Subcutaneous abdominal adipose tissue (tissue), 5 donors: ENCODE measurements around the gene SMG1.

Experiments used
- H3K27ac ChIP-seq: one replicate; pipeline ENCODE4 v1.7.0; 2013; ENCODE audit warnings: low read depth, mild to moderate bottlenecking, inconsistent platforms, low read length, moderate library complexity
- H3K27me3 ChIP-seq, 5 donors: one replicate each; pipeline ENCODE4 v1.7.0; 2013; ENCODE audit warnings: low read length in 5 of 5, inconsistent platforms in 1 of 5; ENCODE audit not compliant: control insufficient read depth in 5 of 5, insufficient read depth in 4 of 5
- H3K36me3 ChIP-seq, 5 donors: one replicate each; pipeline ENCODE4 v1.7.0; 2013; ENCODE audit warnings: low read length in 5 of 5; ENCODE audit not compliant: control insufficient read depth in 5 of 5, insufficient read depth in 5 of 5
- H3K4me1 ChIP-seq, 5 donors: one replicate each; pipeline ENCODE4 v1.7.0; 2013; ENCODE audit warnings: low read length in 5 of 5, mild to moderate bottlenecking in 3 of 5, moderate library complexity in 1 of 5; ENCODE audit not compliant: control insufficient read depth in 5 of 5, insufficient read depth in 5 of 5
- H3K4me3 ChIP-seq, 5 donors: one replicate each; pipeline ENCODE4 v1.7.0; 2013; ENCODE audit warnings: low read length in 5 of 5, low read depth in 1 of 5
- H3K9ac ChIP-seq, 5 donors: one replicate each; pipeline ENCODE4 v1.7.0; 2013; ENCODE audit warnings: low read length in 5 of 5, mild to moderate bottlenecking in 4 of 5, moderate library complexity in 3 of 5
- H3K9me3 ChIP-seq, 5 donors: one replicate each; pipeline ENCODE4 v1.7.0; 2013; ENCODE audit warnings: low read length in 5 of 5; ENCODE audit not compliant: control insufficient read depth in 5 of 5
- donor health status: healthy.
- donor health status: healthy.
- donor health status: healthy.
- donor health status: healthy.
- donor health status: healthy.

SMG1 gene

GRCh38 chr16:18803569-18804462 lies 122.4 kb downstream of the SMG1 start:
- Histone ChIP-seq H3K4me1 (peaks cover 0 to 41% (median 28%) of the 10 kb centered on the region in 5 donors), H3K27me3 (no peaks in the 10 kb centered on the region), H3K27ac (peak overlapping the region; percentile 28), H3K9me3 (no peaks in the 10 kb centered on the region), H3K36me3 (peaks cover 8 to 29% (median 11%) of the 10 kb centered on the region in 5 donors), H3K4me3 (no peak overlapping the region), H3K9ac (peak overlapping the region in 1 of 5 donors; percentile 1)

DNA sequence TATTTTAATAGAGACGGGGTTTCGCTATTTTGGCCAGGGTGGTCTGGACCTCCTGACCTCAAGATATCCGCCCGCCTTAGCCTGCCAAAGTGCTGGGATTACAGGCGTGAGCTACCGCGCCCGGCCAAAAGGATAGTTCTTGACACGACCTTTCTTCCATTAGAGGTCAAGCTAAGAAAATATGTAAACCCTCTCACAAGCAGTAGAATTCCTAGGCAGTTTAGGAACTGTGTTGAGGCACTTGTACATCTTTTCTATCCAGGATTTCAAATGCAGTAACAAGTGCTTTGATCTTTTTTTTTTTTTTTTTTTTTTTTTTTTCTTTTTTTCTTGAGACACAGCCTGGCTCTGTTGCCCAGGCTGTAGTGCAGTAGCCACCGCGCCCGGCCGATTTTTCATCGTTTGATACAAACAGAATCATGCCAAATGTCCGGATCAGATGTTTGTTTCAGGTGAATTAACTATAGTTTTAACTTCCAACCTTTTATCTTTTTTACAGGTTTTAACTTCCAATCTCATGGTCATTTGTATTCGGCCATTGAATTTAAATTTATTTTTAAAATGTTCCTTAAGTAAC lies 123.4 kb downstream of the SMG1 start:
- peaks cover 0 to 46% (median 35%) of the 10 kb centered on the region in 5 donors for H3K4me1 ChIP-seq
- H3K36me3 ChIP-seq = peaks cover 0 to 24% (median 7%) of the 10 kb centered on the region in 5 donors
- H3K9me3 ChIP-seq = no peaks in the 10 kb centered on the region
- no peak overlapping the region for H3K27ac ChIP-seq
- no peaks in the 10 kb centered on the region for H3K27me3 ChIP-seq
- H3K9ac ChIP-seq = no peak overlapping the region
- no peak overlapping the region for H3K4me3 ChIP-seq

DNA sequence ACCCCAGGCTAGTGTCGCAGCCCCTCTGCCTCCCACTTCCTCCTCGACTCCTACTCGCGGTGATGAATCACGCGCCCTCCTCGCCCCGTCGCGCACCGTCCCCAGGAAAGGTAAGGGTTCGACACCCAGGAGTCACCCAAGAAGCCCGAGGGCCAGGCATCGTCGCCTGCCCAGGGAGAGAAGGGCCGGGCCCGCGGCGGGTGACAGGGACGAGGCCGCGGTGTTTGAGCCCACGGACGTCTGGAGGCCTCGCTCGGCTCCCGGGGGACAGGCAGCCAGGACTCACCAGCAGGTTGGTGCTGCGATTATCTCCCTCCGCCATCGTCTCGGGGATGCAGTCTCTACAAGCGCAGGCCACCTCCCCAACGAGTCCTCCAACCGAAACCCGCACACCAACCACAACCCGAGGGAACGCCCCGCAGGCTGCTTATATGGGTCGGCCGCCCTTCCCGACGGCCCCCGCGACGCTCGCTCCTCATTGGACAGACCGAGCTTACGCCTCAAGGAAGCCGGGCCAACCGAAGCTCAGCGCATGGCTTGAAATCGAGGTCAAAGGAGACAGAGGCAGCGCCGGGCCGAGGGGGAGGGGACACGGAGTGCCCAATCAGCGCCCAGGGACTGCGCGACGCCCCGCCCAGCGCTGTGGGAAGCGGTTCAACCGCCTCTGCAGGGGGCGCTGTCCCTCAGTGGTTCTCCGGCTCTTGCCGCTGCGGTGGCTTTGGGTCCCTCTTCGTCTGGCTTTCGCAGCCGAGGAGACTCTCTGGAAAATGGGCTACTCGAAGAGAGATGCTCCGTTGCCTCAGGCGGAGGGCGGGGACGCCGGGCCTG lies 124.8 kb downstream of the SMG1 start, which contains the start of gene ARL6IP1:
Gene ARL6IP1, minus strand, starts transcription at position 405 of the 828 bp plus-strand sequence. Its CDS starts 83 bp downstream, at position 322.
- Histone ChIP-seq H3K27me3 (no peaks in the 10 kb centered on the region), H3K4me3 (peak within 1 kb of the TSS; percentile 75 to 98 (median 94)), H3K9ac (peak within 1 kb of the TSS; percentile 73 to 97 (median 91)), H3K27ac (peak within 1 kb of the TSS; percentile 85), H3K9me3 (no peaks in the 10 kb centered on the region), H3K4me1 (peaks cover 0 to 50% (median 35%) of the 10 kb centered on the region in 5 donors), H3K36me3 (peaks cover 3 to 22% (median 8%) of the 10 kb centered on the region in 5 donors)

DNA sequence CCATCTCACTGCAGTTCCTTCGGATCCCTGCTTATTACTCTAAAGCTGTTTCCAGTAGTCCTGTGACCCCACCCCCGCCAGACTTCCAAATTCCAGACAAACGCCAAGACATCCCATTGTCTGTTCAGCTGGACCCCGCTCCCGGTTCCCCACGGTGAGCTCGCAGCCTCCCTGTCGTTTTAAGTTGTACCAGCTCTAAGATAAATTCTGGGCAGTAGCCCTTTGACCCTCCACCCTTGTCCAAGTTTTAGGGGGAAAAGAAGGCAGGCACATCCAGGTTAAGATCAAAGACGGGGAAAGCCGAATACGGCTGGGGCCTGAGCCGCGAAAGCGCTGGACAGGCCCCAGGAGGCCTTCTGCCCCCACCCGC lies 125.4 kb downstream of the SMG1 start:
- no peaks in the 10 kb centered on the region for H3K27me3 ChIP-seq
- peaks cover 0 to 50% (median 35%) of the 10 kb centered on the region in 5 donors for H3K4me1 ChIP-seq
- H3K9ac ChIP-seq = peak overlapping the region; percentile 73 to 97 (median 91)
- H3K36me3 ChIP-seq = peaks cover 3 to 21% (median 13%) of the 10 kb centered on the region in 5 donors
- H3K4me3 ChIP-seq = peak overlapping the region; percentile 75 to 98 (median 94)
- H3K27ac ChIP-seq = peak overlapping the region; percentile 85
- H3K9me3 ChIP-seq = no peaks in the 10 kb centered on the region

DNA sequence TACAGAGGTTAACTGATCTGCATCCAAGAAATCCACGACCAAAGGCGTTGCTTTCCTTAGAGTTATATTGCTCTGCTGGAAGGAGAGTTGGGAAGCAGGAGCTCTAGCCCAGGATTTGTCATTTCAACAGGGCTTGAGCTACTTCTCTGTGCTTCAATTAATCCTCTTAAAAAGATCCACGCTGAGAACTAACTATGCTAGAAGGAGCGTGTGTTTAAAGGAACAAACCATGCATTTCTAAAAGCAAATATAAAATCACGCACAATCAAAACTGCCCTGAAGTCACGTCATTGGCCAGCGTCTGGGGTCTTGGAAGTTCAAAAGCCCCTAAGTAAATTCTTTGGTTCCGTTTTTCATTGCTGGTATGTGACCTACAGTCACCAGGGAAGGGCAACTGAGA lies 125.9 kb downstream of the SMG1 start:
- Histone ChIP-seq H3K4me3 (peak overlapping the region; percentile 75 to 98 (median 94)), H3K36me3 (peaks cover 7 to 23% (median 18%) of the 10 kb centered on the region in 5 donors), H3K9ac (peak overlapping the region; percentile 73 to 97 (median 91)), H3K9me3 (no peaks in the 10 kb centered on the region), H3K4me1 (peaks cover 0 to 50% (median 35%) of the 10 kb centered on the region in 5 donors), H3K27me3 (no peaks in the 10 kb centered on the region), H3K27ac (peak overlapping the region; percentile 85)

GRCh38 chr16:18799500-18799899 lies 126.7 kb downstream of the SMG1 start:
- Histone ChIP-seq H3K9ac (peak overlapping the region in 2 of 5 donors; percentile 90 to 97), H3K27ac (no peak overlapping the region), H3K9me3 (no peaks in the 10 kb centered on the region), H3K27me3 (no peaks in the 10 kb centered on the region), H3K4me3 (peak overlapping the region in 3 of 5 donors; percentile 85 to 95 (median 94)), H3K4me1 (peaks cover 0 to 46% (median 35%) of the 10 kb centered on the region in 5 donors), H3K36me3 (peaks cover 10 to 26% (median 24%) of the 10 kb centered on the region in 5 donors)

- Histone ChIP-seq H3K4me3 (no peak overlapping the region), H3K9ac (peak overlapping the region in 1 of 5 donors; percentile 16), H3K36me3 (peaks cover 24 to 40% (median 34%) of the 10 kb centered on the region in 5 donors), H3K27ac (no peak overlapping the region), H3K9me3 (no peaks in the 10 kb centered on the region), H3K4me1 (peaks cover 0 to 36% (median 30%) of the 10 kb centered on the region in 5 donors), H3K27me3 (no peaks in the 10 kb centered on the region)
Observed at GRCh38 chr16:18797746-18798145, 128.5 kb downstream of the SMG1 start.

DNA sequence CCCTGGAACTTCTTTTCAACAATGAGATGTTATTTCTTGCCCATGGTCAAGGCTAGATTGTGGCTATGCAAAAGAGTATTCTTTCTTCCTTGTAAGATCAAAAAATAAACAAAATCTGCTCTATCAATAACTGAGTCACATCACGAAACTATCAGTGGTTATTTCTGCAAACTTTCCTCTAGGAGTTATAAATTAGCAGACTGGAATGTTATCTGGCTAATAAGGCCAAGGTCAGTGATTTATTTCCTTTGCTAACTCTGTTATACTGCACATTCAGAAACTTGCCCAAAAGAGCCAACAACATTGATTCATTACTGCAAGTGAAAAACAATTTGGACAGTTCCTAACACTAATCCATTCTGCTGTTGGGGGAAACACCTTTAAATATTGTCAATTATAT lies 129.8 kb downstream of the SMG1 start:
- H3K27me3 ChIP-seq = no peaks in the 10 kb centered on the region
- no peak overlapping the region for H3K4me3 ChIP-seq
- peaks cover 27 to 46% (median 40%) of the 10 kb centered on the region in 5 donors for H3K36me3 ChIP-seq
- H3K9me3 ChIP-seq = no peaks in the 10 kb centered on the region
- peaks cover 0 to 36% (median 30%) of the 10 kb centered on the region in 5 donors for H3K4me1 ChIP-seq
- H3K9ac ChIP-seq = no peak overlapping the region
- no peak overlapping the region for H3K27ac ChIP-seq

DNA sequence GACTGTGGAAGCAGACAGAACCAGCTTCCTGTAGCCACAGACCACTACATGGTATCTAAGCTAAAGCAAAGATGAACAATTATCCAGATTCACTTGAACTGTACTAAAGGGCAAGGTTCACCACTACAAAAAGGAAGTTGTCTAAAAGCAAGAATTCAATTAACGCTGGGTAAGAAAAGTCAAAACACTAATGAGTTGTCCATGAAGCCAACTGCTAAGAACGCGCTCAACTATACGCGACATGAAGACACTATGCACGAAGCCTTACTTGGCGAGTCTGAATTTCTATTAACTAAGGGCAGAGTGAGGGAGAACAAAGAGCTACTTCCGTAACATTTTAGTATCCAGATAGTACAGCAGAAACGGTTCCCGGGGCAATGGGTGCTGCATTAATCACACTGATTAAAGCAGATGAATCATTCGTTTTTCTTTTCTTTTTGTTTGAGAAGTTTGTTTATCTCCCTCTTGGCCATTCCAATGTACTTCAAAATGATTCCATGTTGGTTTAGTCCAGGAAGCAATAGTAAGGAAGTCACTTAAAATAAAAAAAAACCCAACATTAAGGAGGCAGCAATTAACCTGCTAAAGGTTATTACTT lies 133.3 kb downstream of the SMG1 start:
- H3K4me1 ChIP-seq = peaks cover 4 to 40% (median 33%) of the 10 kb centered on the region in 5 donors
- H3K9ac ChIP-seq = no peak overlapping the region
- H3K27me3 ChIP-seq = no peaks in the 10 kb centered on the region
- no peak overlapping the region for H3K4me3 ChIP-seq
- H3K36me3 ChIP-seq = peaks cover 30 to 51% (median 42%) of the 10 kb centered on the region in 5 donors
- H3K27ac ChIP-seq = no peak overlapping the region
- H3K9me3 ChIP-seq = no peaks in the 10 kb centered on the region
